HEK293 (cell line): Measurements from ENCODE around the gene STK36.

Experiments
- CTCF ChIA-PET: fragments of 350-600 bp; formaldehyde crosslinking; extraction: SDS; loops from one replicate; lab custom pipeline; 2021; ENCODE audit warnings: antibody characterized with exemption; lab: Yijun Ruan, JAX
- POLR2A ChIA-PET: fragments of 300-600 bp; formaldehyde crosslinking; extraction: SDS; loops from one replicate; lab custom pipeline; 2020; ENCODE audit warnings: antibody characterized with exemption, inconsistent platforms; lab: Yijun Ruan, JAX
- H3K27ac ChIP-seq: fragments of 200-500 bp; sonication (Bioruptor generic); 2 replicates; pipeline ENCODE4 v1.5.1; 2014; ENCODE audit warnings: low read depth, low read length, control low read depth, inconsistent platforms; ENCODE audit errors: extremely low read depth
- H3K36me3 ChIP-seq, 2 experiments: fragments of 200-500 bp in 1 of 2; sonication (Bioruptor generic) in 1 of 2; 1 replicate in 1 of 2; 2 replicates in 1 of 2; pipeline ENCODE4 v1.5.1; 2014 to 2017; ENCODE audit warnings: inconsistent platforms in 2 of 2, low read length in 2 of 2; ENCODE audit not compliant: control insufficient read depth in 2 of 2, insufficient read depth in 1 of 2
- H3K4me1 ChIP-seq: fragments of 200-500 bp; sonication (Bioruptor generic); 2 replicates; pipeline ENCODE4 v1.5.1; 2014; ENCODE audit warnings: mild to moderate bottlenecking, low read length, inconsistent platforms; ENCODE audit not compliant: control insufficient read depth, insufficient read depth
- H3K4me3 ChIP-seq: 2 replicates; pipeline ENCODE4 v1.5.1; 2011; ENCODE audit warnings: low read depth, mild to moderate bottlenecking, control low read depth, low read length, moderate library complexity
- H3K9me3 ChIP-seq: fragments of 200-500 bp; sonication (Bioruptor generic); 2 replicates; pipeline ENCODE4 v1.5.1; 2014; ENCODE audit warnings: low read depth, low read length, inconsistent platforms; ENCODE audit not compliant: control insufficient read depth, insufficient read depth
- BCL11A ChIP-seq: fragments of 450-650 bp; formaldehyde crosslinking; IDR thresholded peaks from 2 replicates; pipeline ENCODE4 v1.5.1; 2016; ENCODE audit warnings: low read depth, missing biosample characterization, missing genetic modification characterization
- GLIS2 ChIP-seq: fragments of 450-650 bp; formaldehyde crosslinking; IDR thresholded peaks from 2 replicates; pipeline ENCODE4 v1.5.1; 2016; ENCODE audit warnings: missing biosample characterization, missing genetic modification characterization
- KLF16 ChIP-seq: fragments of 450-650 bp; formaldehyde crosslinking; IDR thresholded peaks from 2 replicates; pipeline ENCODE4 v1.5.1; 2017; ENCODE audit warnings: missing biosample characterization, missing genetic modification characterization
- KLF9 ChIP-seq: fragments of 450-650 bp; formaldehyde crosslinking; IDR thresholded peaks from 2 replicates; pipeline ENCODE4 v1.5.1; 2016; ENCODE audit warnings: missing biosample characterization, missing genetic modification characterization, low read depth
- PRDM1 ChIP-seq: fragments of 450-650 bp; formaldehyde crosslinking; IDR thresholded peaks from 2 replicates; pipeline ENCODE4; 2016; ENCODE audit warnings: missing biosample characterization, missing genetic modification characterization
- SALL2 ChIP-seq: fragments of 450-650 bp; formaldehyde crosslinking; IDR thresholded peaks from 2 replicates; pipeline ENCODE4 v1.5.0; 2017; ENCODE audit warnings: missing biosample characterization, mild to moderate bottlenecking, missing genetic modification characterization, borderline replicate concordance
- ZBTB21 ChIP-seq: fragments of 450-650 bp; formaldehyde crosslinking; IDR thresholded peaks from 2 replicates; pipeline ENCODE4 v1.5.1; 2017; ENCODE audit warnings: missing biosample characterization, missing genetic modification characterization
- ZBTB26 ChIP-seq: fragments of 450-650 bp; formaldehyde crosslinking; optimal IDR thresholded peaks from 2 replicates; pipeline ENCODE3; 2016; ENCODE audit warnings: missing biosample characterization, mild to moderate bottlenecking, missing genetic modification characterization
- ZBTB7A ChIP-seq: fragments of 450-650 bp; formaldehyde crosslinking; IDR thresholded peaks from 2 replicates; pipeline ENCODE4 v1.5.1; 2016; ENCODE audit warnings: low read depth, missing biosample characterization, missing genetic modification characterization
- ZNF175 ChIP-seq: fragments of 450-650 bp; formaldehyde crosslinking; IDR thresholded peaks from 2 replicates; pipeline ENCODE4 v1.5.1; 2016; ENCODE audit warnings: missing biosample characterization, missing genetic modification characterization
- ZNF248 ChIP-seq: fragments of 450-650 bp; formaldehyde crosslinking; IDR thresholded peaks from 2 replicates; pipeline ENCODE4 v1.5.1; 2017; ENCODE audit warnings: missing biosample characterization, missing genetic modification characterization
- ZNF280C ChIP-seq: fragments of 450-650 bp; formaldehyde crosslinking; IDR thresholded peaks from 2 replicates; pipeline ENCODE4 v1.5.1; 2016; ENCODE audit warnings: missing biosample characterization, missing genetic modification characterization
- ZNF302 ChIP-seq: fragments of 450-650 bp; formaldehyde crosslinking; IDR thresholded peaks from 2 replicates; pipeline ENCODE4 v1.5.1; 2016; ENCODE audit warnings: missing biosample characterization, missing genetic modification characterization, low read depth
- ZNF37A ChIP-seq: fragments of 450-650 bp; IDR thresholded peaks from 2 replicates; pipeline ENCODE4 v1.5.1; 2018; ENCODE audit warnings: missing biosample characterization, missing genetic modification characterization
- ZNF433 ChIP-seq: fragments of 450-650 bp; formaldehyde crosslinking; IDR thresholded peaks from 2 replicates; pipeline ENCODE4 v1.5.1; 2016; ENCODE audit warnings: missing biosample characterization, missing genetic modification characterization, low read depth
- ZNF544 ChIP-seq: fragments of 450-650 bp; formaldehyde crosslinking; IDR thresholded peaks from 2 replicates; pipeline ENCODE4 v1.5.0; 2017; ENCODE audit warnings: missing biosample characterization, missing genetic modification characterization
- ZNF580 ChIP-seq: fragments of 450-650 bp; formaldehyde crosslinking; IDR thresholded peaks from 2 replicates; pipeline ENCODE4 v1.5.1; 2016; ENCODE audit warnings: missing biosample characterization, missing genetic modification characterization
- ZNF660 ChIP-seq: fragments of 450-650 bp; IDR thresholded peaks from 2 replicates; pipeline ENCODE4 v1.5.1; 2018; ENCODE audit warnings: missing biosample characterization, mild to moderate bottlenecking, missing genetic modification characterization
- ZNF768 ChIP-seq: fragments of 450-650 bp; formaldehyde crosslinking; IDR thresholded peaks from 2 replicates; pipeline ENCODE4 v1.5.1; 2018; ENCODE audit warnings: missing biosample characterization, mild to moderate bottlenecking, missing genetic modification characterization
- ZNF777 ChIP-seq: fragments of 450-650 bp; formaldehyde crosslinking; IDR thresholded peaks from 2 replicates; pipeline ENCODE4 v1.5.1; 2017; ENCODE audit warnings: missing biosample characterization, missing genetic modification characterization, borderline replicate concordance
- ZNF791 ChIP-seq: fragments of 450-650 bp; formaldehyde crosslinking; IDR thresholded peaks from 2 replicates; pipeline ENCODE4 v1.5.1; 2016; ENCODE audit warnings: missing biosample characterization, missing genetic modification characterization
- ZNF830 ChIP-seq: fragments of 450-650 bp; IDR thresholded peaks from 2 replicates; pipeline ENCODE4 v1.5.0; 2018; ENCODE audit warnings: missing biosample characterization, missing genetic modification characterization, low read depth, mild to moderate bottlenecking, moderate library complexity

The STK36 gene

GRCh38 chr2:218703341-218703740, 31.5 kb downstream of the STK36 start:
- Histone ChIP-seq H3K27ac (no peak overlapping the region), H3K36me3 (peaks cover 4 to 32% of the 10 kb centered on the region in 2 experiments; a peak in 2 of 3 replicates), H3K9me3 (no peaks in the 10 kb centered on the region), H3K4me1 (no peaks in the 10 kb centered on the region), H3K4me3 (no peak overlapping the region)
- CTCF ChIA-PET, result interaction anchor here (0.9 to 1.8 kb wide), 3 partner anchors 16 to 327 kb away, joined by 3 to 14 read pairs (median 4); no protein-coding TSS in a partner anchor
- TF ChIP-seq ZBTB21 (tag by site-specific recombination) (no peak), BCL11A (tag by site-specific recombination) (no peak), GLIS2 (tag by site-specific recombination) (no peak), ZNF37A (tag by site-specific recombination) (no peak), ZBTB26 (tag by site-specific recombination) (no peak), ZBTB7A (tag by site-specific recombination) (no peak), KLF16 (tag by site-specific recombination) (no peak), ZNF580 (no peak), ZNF280C (tag by site-specific recombination) (no peak), ZNF544 (tag by site-specific recombination) (no peak), SALL2 (no peak), ZNF433 (tag by site-specific recombination) (no peak), ZNF768 (tag by site-specific recombination) (no peak), ZNF302 (no peak), KLF9 (tag by site-specific recombination) (no peak), ZNF248 (tag by site-specific recombination) (no peak)
- TF ChIP-seq, all 188 proteins: peak for 0
- POLR2A ChIA-PET, result no interaction called here

- Histone ChIP-seq H3K4me1 (peaks cover 3% of the 10 kb centered on the region), H3K4me3 (no peak overlapping the region), H3K27ac (no peak overlapping the region), H3K36me3 (no peaks in the 10 kb centered on the region), H3K9me3 (no peaks in the 10 kb centered on the region)
- TF ChIP-seq ZNF791 (tag by site-specific recombination) (no peak), ZNF660 (tag by site-specific recombination) (no peak), PRDM1 (tag by site-specific recombination) (no peak), ZBTB7A (tag by site-specific recombination) (no peak), ZNF830 (tag by site-specific recombination) (no peak), ZNF175 (tag by site-specific recombination) (no peak), ZNF777 (tag by site-specific recombination) (no peak), GLIS2 (tag by site-specific recombination) (no peak)
- POLR2A ChIA-PET, result interaction anchor here (0.6 to 1.1 kb wide), 4 partner anchors 36 to 317 kb away, joined by 3 to 6 read pairs (median 4); partner anchors contain the start of genes BCS1L, RNF25, STK36 and ZNF142
- CTCF ChIA-PET, result interaction anchor here (0.9 to 1.6 kb wide), 2 partner anchors 21 to 139 kb away, joined by 7 read pairs; no protein-coding TSS in a partner anchor
Measured at GRCh38 chr2:218708086-218708485, 36.2 kb downstream of the STK36 start.
